GM12864 (cell line): ENCODE measurements around the gene BICD1.
"Not testable (repeated sequence)": the region's sequence is repeated elsewhere in the genome, so short reads cannot be mapped to it uniquely, and the experiment has no call there.

ENCODE experiments used
- DNase-seq: peaks from one replicate; pipeline ENCODE4 v3.0.0-alpha.2; 2011; ENCODE audit warnings: low read depth
- H3K4me3 ChIP-seq: 2 replicates; pipeline ENCODE4 v1.5.1; 2011; ENCODE audit warnings: mild to moderate bottlenecking, low read depth, low read length, control low read depth
- CTCF ChIP-seq: IDR thresholded peaks from 2 replicates; pipeline ENCODE4 v1.5.1; 2011; ENCODE audit warnings: low read depth, mild to moderate bottlenecking, moderate library complexity, low read length, control low read depth, inconsistent platforms; ENCODE audit errors: missing control alignments

Gene BICD1

DNA sequence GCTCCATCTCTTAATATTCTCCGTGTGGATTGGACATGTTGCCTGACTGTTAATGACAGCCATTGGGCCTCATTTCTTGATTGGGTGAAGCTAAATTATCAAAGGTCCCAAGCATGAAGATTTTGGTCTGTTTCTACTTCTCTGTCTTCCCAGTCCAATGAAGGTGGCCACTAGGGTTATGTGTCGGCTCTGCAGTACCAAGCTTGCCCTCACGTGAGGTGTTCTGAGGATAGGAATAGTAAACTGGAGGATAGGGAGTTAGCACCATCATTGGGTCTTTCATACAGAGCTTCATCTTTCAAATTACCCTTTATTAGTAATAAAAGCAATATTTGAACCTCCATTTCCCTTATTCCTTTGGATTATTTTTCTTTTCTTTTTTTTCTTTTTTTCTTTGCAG is 21.9 kb upstream of the BICD1 start:
- no peak for DNase-seq
- TF ChIP-seq CTCF = peak; percentile 15
- no peak overlapping the region for H3K4me3 ChIP-seq

DNA sequence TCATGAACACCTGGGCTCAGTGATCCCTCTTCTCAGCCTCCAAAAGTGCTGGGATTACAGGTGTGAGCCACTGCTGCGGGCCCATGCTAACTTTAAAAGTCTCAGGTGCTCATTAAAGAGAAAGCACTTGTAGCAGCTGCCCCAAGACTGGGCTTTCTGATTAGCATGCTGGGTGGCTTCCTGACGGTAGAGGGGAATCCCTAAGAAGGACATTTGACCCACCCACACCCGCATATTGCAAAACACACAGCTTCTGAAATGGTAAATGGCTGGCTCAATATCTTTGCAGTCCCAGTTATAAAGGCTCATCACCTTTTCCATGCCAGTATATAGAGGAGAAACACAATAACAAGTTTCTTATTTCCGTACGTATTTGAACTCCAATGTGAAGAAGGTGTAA is 19.3 kb upstream of the BICD1 start:
- TF ChIP-seq CTCF = no peak
- no peak for DNase-seq
- H3K4me3 ChIP-seq = no peak overlapping the region

GRCh38 chr12:32089156-32089555 is 17.5 kb upstream of the BICD1 start:
- no peak overlapping the region for H3K4me3 ChIP-seq
- DNase-seq = no peak
- TF ChIP-seq CTCF = no peak

GRCh38 chr12:32089586-32089985 is 17.1 kb upstream of the BICD1 start:
- TF ChIP-seq CTCF = no peak
- DNase-seq = no peak
- H3K4me3 ChIP-seq = no peak overlapping the region

- no peak overlapping the region for H3K4me3 ChIP-seq
- DNase-seq = no peak
- no peak for TF ChIP-seq CTCF
Measured at GRCh38 chr12:32091696-32092095, 15.0 kb upstream of the BICD1 start.

GRCh38 chr12:32098112-32098511 is 8.5 kb upstream of the BICD1 start:
- no peak for DNase-seq
- H3K4me3 ChIP-seq = no peak overlapping the region
- TF ChIP-seq CTCF = no peak

GRCh38 chr12:32099275-32099674 is 7.4 kb upstream of the BICD1 start:
- not testable (repeated sequence) for H3K4me3 ChIP-seq, DNase-seq

DNA sequence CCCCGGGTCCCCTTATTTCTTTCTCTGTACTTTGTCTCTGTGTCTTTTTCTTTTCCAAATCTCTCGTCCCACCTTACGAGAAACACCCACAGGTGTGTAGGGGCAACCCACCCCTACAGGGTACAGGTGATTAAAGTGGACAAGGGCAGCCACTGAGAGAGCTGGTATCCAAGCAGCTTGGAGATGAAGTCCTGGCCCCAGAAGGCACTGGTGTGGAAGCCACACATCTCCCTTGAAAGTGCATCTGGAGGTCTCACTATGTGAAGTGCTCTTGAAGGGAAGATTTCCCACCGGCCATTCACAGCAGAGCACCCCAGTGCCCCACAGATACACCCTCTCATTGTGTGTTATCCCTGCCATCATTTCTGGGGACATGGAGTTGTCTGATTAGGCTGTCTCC is 6.3 kb upstream of the BICD1 start:
- H3K4me3 ChIP-seq = no peak overlapping the region
- no peak for TF ChIP-seq CTCF
- DNase-seq = no peak
